Right cardiac atrium (tissue), 5 donors: ENCODE measurements around the gene PEX11B. TPM values are rescaled to one million over a fixed set of nuclear protein-coding genes. Genes with fewer than 3 reads are reported as not detected.

ENCODE experiments used
- ATAC-seq, 2 donors: fragments of 200-7000 bp; cut with Tn5 transposase; one replicate each; pipeline versions ENCODE4 v1.8.0 to v1.9.1; 2020; ENCODE audit warnings: moderate library complexity in 2 of 2, mild to moderate bottlenecking in 1 of 2
- DNase-seq, 3 donors: peaks; one replicate each; pipeline ENCODE4 v3.0.0-alpha.2; 2020
- H3K27ac ChIP-seq: one replicate; pipeline ENCODE4 v1.5.1; 2013; ENCODE audit warnings: mild to moderate bottlenecking, low read length, control low read depth, moderate library complexity
- H3K27me3 ChIP-seq: one replicate; pipeline ENCODE4 v1.6.1; 2013; ENCODE audit not compliant: control insufficient read depth, insufficient read depth
- H3K4me1 ChIP-seq: one replicate; pipeline ENCODE4 v1.6.1; 2013; ENCODE audit warnings: low read length; ENCODE audit not compliant: control insufficient read depth, insufficient read depth
- H3K4me3 ChIP-seq: one replicate; pipeline ENCODE4 v1.5.1; 2013; ENCODE audit warnings: low read length, control low read depth
- H3K9me3 ChIP-seq: one replicate; pipeline ENCODE4 v1.6.1; 2013; ENCODE audit warnings: low read length; ENCODE audit not compliant: control insufficient read depth
- WGBS: extraction: QIAGEN DNeasy Blood & Tissue Kit; methylation state at CpG from one replicate; pipeline ENCODE4 v1.1.7; 2013; 5-methylcytosine and 5-hydroxymethylcytosine counted together
- intact Hi-C, 4 donors: fragments of 100-400 bp; cut with DNase I; formaldehyde crosslinking; loops; one replicate each; pipeline versions ENCODE4 v1.11.0 to v1.14.0; 2022 to 2023
- polyA plus RNA-seq: library from polyadenylated mRNA; stranded (reverse); fragments of 200-250 nt; gene quantifications from one replicate; pipeline ENCODE4 v1.2.3, GENCODE V29; 2013
- total RNA-seq, 4 donors: library from RNA; stranded (reverse); fragmentation: NEBNext Ultra II Directional; extraction: Animal tissue kit (Norgen Biotek cat#: 25700); gene quantifications; one replicate each; pipeline ENCODE4 v1.2.1, GENCODE V29; 2021
- donor health status: healthy with polysubstance abuse.
- donor health status: DM: no; HTN: yes; CAD: no.
- donor health status: DM: no; HTN: no; CAD: no.
- donor health status: DM: no; HTN: yes; CAD: no; lungs with severe emphysema.
- donor health status: DM: yes; HTN: yes; CAD: no.

The PEX11B gene
- total and polyA plus RNA-seq, 5 donors, result 21.4 to 23.7 (median 22.8) TPM

GRCh38 chr1:145868232-145868631, 50.3 kb downstream of the PEX11B start:
- Histone ChIP-seq H3K4me1 (peaks cover 3% of the 10 kb centered on the region), H3K9me3 (no peaks in the 10 kb centered on the region), H3K4me3 (no peak overlapping the region), H3K27ac (no peak overlapping the region), H3K27me3 (no peaks in the 10 kb centered on the region)
- ATAC-seq (no peak), DNase-seq (no peak)
- WGBS, result 73% methylated on average over 4 of the region's 4 CpGs
- intact Hi-C loops, result no loop called here

DNA sequence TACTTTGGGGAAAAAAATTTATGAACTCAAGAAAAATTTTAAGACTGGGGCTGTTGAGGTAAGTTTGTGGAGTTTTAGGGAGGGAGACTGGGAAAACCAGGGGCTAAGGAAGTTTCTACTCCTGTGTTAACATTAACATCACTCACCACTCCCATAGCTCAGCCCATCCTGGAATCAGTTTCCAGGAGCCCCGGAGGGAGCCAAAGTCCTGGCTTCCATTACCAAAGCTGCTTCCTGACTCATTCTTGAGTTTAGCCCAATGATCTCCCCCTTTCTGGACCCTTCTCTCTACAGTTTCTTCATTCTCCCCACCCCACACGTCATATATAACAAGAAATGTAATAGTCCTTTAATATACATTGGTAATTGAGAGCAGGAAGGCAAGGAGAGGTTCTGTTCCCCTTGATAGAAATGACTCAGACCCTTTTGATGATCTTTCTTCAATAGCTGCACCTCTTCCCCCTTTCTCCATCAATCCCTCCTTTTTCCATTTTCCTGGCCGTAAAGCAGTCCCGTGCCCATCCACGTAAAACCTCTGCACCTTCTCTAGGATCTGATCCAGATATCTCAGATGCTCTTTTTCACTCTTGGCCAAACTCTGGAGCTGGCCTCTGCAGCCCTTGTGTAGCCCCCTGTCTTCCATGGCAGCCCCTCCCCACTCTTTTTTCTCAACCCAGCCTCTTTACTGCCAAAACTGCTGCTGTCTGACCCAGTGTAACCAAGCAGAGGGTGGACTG, 55.1 kb downstream of the PEX11B start:
- ATAC-seq (no peak), DNase-seq (peak in 1 of 3 donors; percentile 67)
- no peaks in the 10 kb centered on the region for H3K4me1 ChIP-seq
- 69% methylated on average over 5 of the region's 5 CpGs for WGBS
- H3K4me3 ChIP-seq, result no peak overlapping the region
- H3K27me3 ChIP-seq, result no peaks in the 10 kb centered on the region
- H3K9me3 ChIP-seq, result no peaks in the 10 kb centered on the region
- H3K27ac ChIP-seq, result no peak overlapping the region
- intact Hi-C loops, result no loop called here

Other genes with a start within 250 kb of the PEX11B start
- under 1 TPM in 1 of 4 donors, not detected in 3; 0.14 TPM for gene PDZK1, start 211.3 kb downstream of the PEX11B start, total RNA-seq
- 0.27 TPM for gene PDZK1, start 211.3 kb downstream of the PEX11B start, polyA plus RNA-seq
- gene CD160, start 199.2 kb downstream of the PEX11B start, total RNA-seq, result not detected
- gene CD160, start 199.2 kb downstream of the PEX11B start, polyA plus RNA-seq, result not detected
- gene RNF115, start 94.6 kb downstream of the PEX11B start, total RNA-seq, result 10 to 100 TPM; 38.6 to 53.0 (median 42.7) TPM
- 26.4 TPM for gene RNF115, start 94.6 kb downstream of the PEX11B start, polyA plus RNA-seq
- 10 to 100 TPM; 14.7 to 15.9 (median 14.8) TPM for gene POLR3C, start 94.5 kb downstream of the PEX11B start, total RNA-seq
- 8.7 TPM for gene POLR3C, start 94.5 kb downstream of the PEX11B start, polyA plus RNA-seq
- gene NUDT17, start 73.1 kb downstream of the PEX11B start, total RNA-seq, result 1 to 10 TPM; 4.1 to 7.2 (median 5.1) TPM
- gene NUDT17, start 73.1 kb downstream of the PEX11B start, polyA plus RNA-seq, result 5.8 TPM
- gene PIAS3, start 59.6 kb downstream of the PEX11B start, total RNA-seq, result 10 to 100 TPM; 16.9 to 19.4 (median 18.8) TPM
- 16.6 TPM for gene PIAS3, start 59.6 kb downstream of the PEX11B start, polyA plus RNA-seq
- 1 to 10 TPM; 1.9 to 2.3 (median 2.1) TPM for gene ANKRD35, start 32.9 kb downstream of the PEX11B start, total RNA-seq
- 1.4 TPM for gene ANKRD35, start 32.9 kb downstream of the PEX11B start, polyA plus RNA-seq
- gene ITGA10, start 8.7 kb downstream of the PEX11B start, total RNA-seq, result 10 to 100 TPM; 10.2 to 29.0 (median 12.6) TPM
- 5.6 TPM for gene ITGA10, start 8.7 kb downstream of the PEX11B start, polyA plus RNA-seq
- 10 to 100 TPM; 68.6 to 94.5 (median 74.4) TPM for gene RBM8A, start 8.8 kb upstream of the PEX11B start, total RNA-seq
- gene RBM8A, start 8.8 kb upstream of the PEX11B start, polyA plus RNA-seq, result 64.1 TPM
- gene LIX1L, start 39.3 kb upstream of the PEX11B start, total RNA-seq, result 10 to 100 TPM; 25.4 to 39.2 (median 28.4) TPM
- gene LIX1L, start 39.3 kb upstream of the PEX11B start, polyA plus RNA-seq, result 11.9 TPM
- 1 to 10 TPM; 1.7 to 3.9 (median 3.7) TPM for gene ANKRD34A, start 45.9 kb upstream of the PEX11B start, total RNA-seq
- gene ANKRD34A, start 45.9 kb upstream of the PEX11B start, polyA plus RNA-seq, result 1.8 TPM
- 10 to 100 TPM; 51.4 to 54.4 (median 52.5) TPM for gene POLR3GL, start 46.0 kb upstream of the PEX11B start, total RNA-seq
- gene POLR3GL, start 46.0 kb upstream of the PEX11B start, polyA plus RNA-seq, result 94.7 TPM
- gene TXNIP, start 77.9 kb upstream of the PEX11B start, total RNA-seq, result 100 to 1,000 TPM; 548 to 806 (median 632) TPM
- gene TXNIP, start 77.9 kb upstream of the PEX11B start, polyA plus RNA-seq, result 943 TPM
- gene HJV, start 103.0 kb upstream of the PEX11B start, total RNA-seq, result 100 to 1,000 TPM in 2 of 4 donors, 10 to 100 TPM in 2; 65.1 to 164 (median 97.1) TPM
- 116 TPM for gene HJV, start 103.0 kb upstream of the PEX11B start, polyA plus RNA-seq
- gene NBPF10, start 226.1 kb upstream of the PEX11B start, total RNA-seq, result 1 to 10 TPM in 3 of 4 donors, under 1 TPM in 1; 0.99 to 1.3 (median 1.3) TPM
- 0.48 TPM for gene NBPF10, start 226.1 kb upstream of the PEX11B start, polyA plus RNA-seq